ENCODE results near the gene OR6Q1. TPM values are rescaled to one million over a fixed set of nuclear protein-coding genes. Genes with fewer than 3 reads are reported as not detected.

Gene OR6Q1
- total and polyA plus RNA-seq, 2 of the 4 experiments (the other 2 are of a cell fraction), result not detected

- no peak overlapping the region; the same call in 1 of the 2 replicates for H3K4me2 ChIP-seq (ENCODE audit: low read depth, low read length)
- ATAC-seq (ENCODE audit: low read depth), result no peak
- peak; percentile 60 for DNase-seq
- no peaks in the 10 kb centered on the region for H3K9me3 ChIP-seq (ENCODE audit: control insufficient read depth, insufficient read depth, low read length)
- H4K20me1 ChIP-seq (ENCODE audit: insufficient read depth, low read length), result no peaks in the 10 kb centered on the region
- WGBS, 2 experiments (ENCODE audit: extremely low coverage in 2 of 2, insufficient read length in 1 of 2), result 20% methylated on average over 1 of the region's 8 CpGs; no CpG with 5 or more reads in 1 of the 2 experiments
- H4K5ac ChIP-seq (ENCODE audit: low read depth, low read length), result peak overlapping the region; percentile 93
- intact Hi-C loops (cut with micrococcal nuclease) (loop anchor here (5.0 kb wide), 3 partner anchors 197 to 488 kb away; no protein-coding TSS in a partner anchor), in situ Hi-C loops (cut with MboI; ENCODE audit: low sequenced_read_pairs) (no loop called here), dilution Hi-C loops (cut with HindIII; ENCODE audit: low sequenced_read_pairs, unreplicated experiment) (no loop called here)
- H3K36me3 ChIP-seq (ENCODE audit: control insufficient read depth, insufficient read depth, low read length), result no peaks in the 10 kb centered on the region
- peak overlapping the region; percentile 34; the same call in 1 of the 2 replicates for H2AK5ac ChIP-seq (ENCODE audit: low read depth, low read length)
- no peaks in the 10 kb centered on the region for H3K79me1 ChIP-seq (ENCODE audit: low read depth in 1 of 2, low read length in 2 of 2)
- H3K27ac ChIP-seq (ENCODE audit: insufficient read depth, low read length), result peak overlapping the region; percentile 66; the same call in 1 of the 2 replicates
- peaks cover 23% of the 10 kb centered on the region for H3K4me1 ChIP-seq (ENCODE audit: control insufficient read depth, insufficient read depth, low read length)
- H3K4ac ChIP-seq (ENCODE audit: low read depth, low read length), result peak overlapping the region; percentile 91
- H3K23ac ChIP-seq (ENCODE audit: low read depth, low read length), result peak overlapping the region; percentile 59; the same call in 1 of the 2 replicates
- peak overlapping the region; percentile 95 for H3K18ac ChIP-seq (ENCODE audit: low read depth, low read length)
- H4K8ac ChIP-seq (ENCODE audit: low read depth in 2 of 2, low read length in 2 of 2), result peak overlapping the region; percentile 65 to 88
- H2AK9ac ChIP-seq (replicated peaks; ENCODE audit: low read depth, low read length, poor library complexity), result peak overlapping the region; percentile 12
- peak overlapping the region; percentile 34; the same call in 1 of the 2 replicates for H3K56ac ChIP-seq (ENCODE audit: extremely low read depth, insufficient read depth, low read length)
- no peak overlapping the region for H3K4me3 ChIP-seq (ENCODE audit: insufficient read depth, low read depth, low read length)
- H3K9me1 ChIP-seq (ENCODE audit: insufficient read depth, low read length), result peaks cover 16% of the 10 kb centered on the region
- ChIA-PET POLR2A (ENCODE audit: unreplicated experiment) (no interaction called here), CTCF (no interaction called here)
- no TSS peak for BruUV-seq (replicated peaks)
- TF ChIP-seq CEBPB (IDR thresholded peaks at IDR 0.05; ENCODE audit: low read depth, low read length) (peak; percentile 88), BHLHE40 (IDR thresholded peaks at IDR 0.05; ENCODE audit: low read depth, low read length) (no peak), CTCF (conservative IDR thresholded peaks at IDR 0.05; ENCODE audit: low read depth, low read length) (no peak), USF2 (IDR thresholded peaks at IDR 0.05; ENCODE audit: low read depth, low read length) (no peak), SMC3 (IDR thresholded peaks at IDR 0.05; ENCODE audit: low read depth, low read length) (no peak), MXI1 (IDR thresholded peaks at IDR 0.05; ENCODE audit: borderline replicate concordance, low read depth, low read length) (no peak), RFX5 (IDR thresholded peaks at IDR 0.05; ENCODE audit: low read depth, low read length) (no peak), RAD21 (IDR thresholded peaks at IDR 0.05; ENCODE audit: low read length) (no peak), POLR2A (IDR thresholded peaks at IDR 0.05; ENCODE audit: low read depth, low read length) (no peak)
- peak overlapping the region; percentile 61 for H3K14ac ChIP-seq (replicated peaks; ENCODE audit: low read depth, low read length)
- H3K27me3 ChIP-seq (ENCODE audit: control insufficient read depth, insufficient read depth, low read length), result no peaks in the 10 kb centered on the region
- peak overlapping the region; percentile 92 for H2BK20ac ChIP-seq (ENCODE audit: low read depth, low read length)
- peak overlapping the region; percentile 94; the same call in 2 of the 3 replicates for H2BK15ac ChIP-seq (ENCODE audit: low read depth, low read length)
- peak overlapping the region; percentile 46; the same call in 1 of the 2 replicates for H3K9ac ChIP-seq (ENCODE audit: low read depth, low read length)
- H2BK5ac ChIP-seq (ENCODE audit: low read depth, low read length, poor library complexity, severe bottlenecking), result peak overlapping the region; percentile 65
- peak overlapping the region; percentile 78 for H2AFZ ChIP-seq (replicated peaks; ENCODE audit: low read length, poor library complexity)
- peak overlapping the region; percentile 81 for H2BK120ac ChIP-seq (ENCODE audit: low read depth, low read length)
- peak overlapping the region; percentile 79 for H4K91ac ChIP-seq (ENCODE audit: insufficient read depth, low read depth, low read length)
Measured at GRCh38 chr11:58024601-58025091, 6.1 kb upstream of the OR6Q1 start.
